ENCODE data around the gene NKD1. TPM values are rescaled to one million over a fixed set of nuclear protein-coding genes. Genes with fewer than 3 reads are reported as not detected.

Gene NKD1
- total RNA-seq: 1 to 10 TPM; 2.3 TPM

GRCh38 chr16:50548125-50548908, at the start of gene NKD1:
Gene NKD1, plus strand, starts transcription at chr16:50548396. Its CDS starts 158 bp downstream, at chr16:50548554.
- Histone ChIP-seq H3K9ac (ENCODE audit: low read depth in 2 of 2, low read length in 2 of 2) (peak within 1 kb of the TSS in 1 of 2 donors; percentile 69), H3K9me3 (no peaks in the 10 kb centered on the region), H3K27me3 (peaks cover 5% of the 10 kb centered on the region), H3K36me3 (no peaks in the 10 kb centered on the region), H3K4me3 (peak within 1 kb of the TSS; percentile 70), H3K27ac (no peak within 1 kb of the TSS), H3K4me1 (no peaks in the 10 kb centered on the region)
- intact Hi-C loops (cut with DNase I): no loop called here
- no peak for TF ChIP-seq CTCF (IDR thresholded peaks at IDR 0.05)
- peak; percentile 75 for DNase-seq

GRCh38 chr16:50498431-50499155, 49.6 kb upstream of the NKD1 start:
- Histone ChIP-seq H3K4me3 (no peak overlapping the region), H3K27ac (no peak overlapping the region), H3K9ac (ENCODE audit: low read depth in 2 of 2, low read length in 2 of 2) (no peak overlapping the region), H3K9me3 (no peaks in the 10 kb centered on the region), H3K27me3 (no peaks in the 10 kb centered on the region), H3K36me3 (no peaks in the 10 kb centered on the region), H3K4me1 (no peaks in the 10 kb centered on the region)
- intact Hi-C loops (cut with DNase I): no loop called here
- TF ChIP-seq CTCF (IDR thresholded peaks at IDR 0.05): no peak
- DNase-seq: no peak

- DNase-seq: no peak
- Histone ChIP-seq H3K9ac (ENCODE audit: low read depth in 2 of 2, low read length in 2 of 2) (no peak overlapping the region), H3K4me1 (no peaks in the 10 kb centered on the region), H3K27me3 (no peaks in the 10 kb centered on the region), H3K9me3 (no peaks in the 10 kb centered on the region), H3K4me3 (no peak overlapping the region), H3K36me3 (no peaks in the 10 kb centered on the region), H3K27ac (no peak overlapping the region)
- intact Hi-C loops (cut with DNase I): no loop called here
- TF ChIP-seq CTCF (IDR thresholded peaks at IDR 0.05): no peak
Observed at GRCh38 chr16:50499254-50499653, 48.9 kb upstream of the NKD1 start.

- no peaks in the 10 kb centered on the region for H3K4me1 ChIP-seq
- no peak for TF ChIP-seq CTCF (IDR thresholded peaks at IDR 0.05)
- intact Hi-C loops (cut with DNase I): loop anchor here (10.0 kb wide), 1 partner anchor 126 kb away; no protein-coding TSS in a partner anchor
Observed at GRCh38 chr16:50500171-50500874, 47.9 kb upstream of the NKD1 start.

GRCh38 chr16:50501251-50501650, 46.9 kb upstream of the NKD1 start:
- Histone ChIP-seq H3K9ac (ENCODE audit: low read depth in 2 of 2, low read length in 2 of 2) (no peak overlapping the region), H3K27me3 (no peaks in the 10 kb centered on the region), H3K9me3 (no peaks in the 10 kb centered on the region), H3K36me3 (no peaks in the 10 kb centered on the region), H3K4me3 (no peak overlapping the region), H3K4me1 (no peaks in the 10 kb centered on the region), H3K27ac (no peak overlapping the region)
- DNase-seq: no peak
- intact Hi-C loops (cut with DNase I): loop anchor here (10.0 kb wide), 1 partner anchor 126 kb away; no protein-coding TSS in a partner anchor
- TF ChIP-seq CTCF (IDR thresholded peaks at IDR 0.05): no peak

More at GRCh38 chr16:50500171-50500874, 47.9 kb upstream of the NKD1 start:
- Histone ChIP-seq H3K4me3 (no peak overlapping the region), H3K27ac (no peak overlapping the region), H3K9me3 (no peaks in the 10 kb centered on the region), H3K36me3 (no peaks in the 10 kb centered on the region), H3K27me3 (no peaks in the 10 kb centered on the region), H3K9ac (ENCODE audit: low read depth in 2 of 2, low read length in 2 of 2) (no peak overlapping the region)
- DNase-seq: no peak

All from colonic mucosa (tissue), 4 donors.